Measurements from ENCODE around the gene PNLIPRP3.

Gene PNLIPRP3

DNA sequence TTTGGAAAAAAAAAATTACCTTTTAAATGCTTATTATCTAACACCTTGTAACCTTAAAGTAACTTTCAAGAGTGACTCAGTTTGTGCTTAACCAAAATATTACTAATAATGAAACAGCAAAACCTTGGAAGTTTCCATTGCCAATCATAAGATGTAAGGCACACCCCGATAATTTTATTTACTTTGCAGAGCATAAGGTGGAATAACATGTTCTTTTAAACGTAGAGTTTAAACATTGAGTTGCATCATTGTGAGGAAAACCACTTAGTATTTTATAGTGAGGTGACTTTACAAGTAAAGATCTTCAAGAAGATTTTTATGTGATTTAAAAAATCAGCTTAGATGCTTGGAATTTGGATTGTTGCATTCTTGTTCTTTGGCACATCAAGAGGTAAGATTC lies at the start of gene PNLIPRP3:
PNLIPRP3 (plus strand) TSS at position 177 of the 400 bp plus-strand sequence; CDS start at position 343, 166 bp downstream.
- POLR2A ChIA-PET = no interaction called here
- Histone ChIP-seq H3K27ac (ENCODE audit: extremely low read depth, low read depth, low read length) (no peak within 1 kb of the TSS), H3K4me3 (ENCODE audit: low read depth, low read length) (no peak within 1 kb of the TSS), H3K36me3 (ENCODE audit: control insufficient read depth in 2 of 2, insufficient read depth in 1 of 2, low read length in 2 of 2) (no peaks in the 10 kb centered on the region), H3K4me1 (ENCODE audit: control insufficient read depth, insufficient read depth, low read length) (no peaks in the 10 kb centered on the region), H3K9me3 (ENCODE audit: control insufficient read depth, insufficient read depth, low read depth, low read length) (no peaks in the 10 kb centered on the region)
- CTCF ChIA-PET = interaction anchor here (0.7 to 1.5 kb wide), 2 partner anchors 16 kb away, joined by 3 to 4 read pairs; no protein-coding TSS in a partner anchor
- TF ChIP-seq KLF16 (tag by site-specific recombination; IDR thresholded peaks at IDR 0.05) (no peak), IKZF3 (tag by site-specific recombination; IDR thresholded peaks at IDR 0.05) (no peak), ZNF76 (tag by site-specific recombination; IDR thresholded peaks at IDR 0.05; ENCODE audit: borderline replicate concordance, low read depth) (no peak), ZNF140 (tag by site-specific recombination; IDR thresholded peaks at IDR 0.05) (no peak)
- TF ChIP-seq, protein P1, sequence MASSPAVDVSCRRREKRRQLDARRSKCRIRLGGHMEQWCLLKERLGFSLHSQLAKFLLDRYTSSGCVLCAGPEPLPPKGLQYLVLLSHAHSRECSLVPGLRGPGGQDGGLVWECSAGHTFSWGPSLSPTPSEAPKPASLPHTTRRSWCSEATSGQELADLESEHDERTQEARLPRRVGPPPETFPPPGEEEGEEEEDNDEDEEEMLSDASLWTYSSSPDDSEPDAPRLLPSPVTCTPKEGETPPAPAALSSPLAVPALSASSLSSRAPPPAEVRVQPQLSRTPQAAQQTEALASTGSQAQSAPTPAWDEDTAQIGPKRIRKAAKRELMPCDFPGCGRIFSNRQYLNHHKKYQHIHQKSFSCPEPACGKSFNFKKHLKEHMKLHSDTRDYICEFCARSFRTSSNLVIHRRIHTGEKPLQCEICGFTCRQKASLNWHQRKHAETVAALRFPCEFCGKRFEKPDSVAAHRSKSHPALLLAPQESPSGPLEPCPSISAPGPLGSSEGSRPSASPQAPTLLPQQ (tag by site-specific recombination; IDR thresholded peaks at IDR 0.05) = no peak

DNA sequence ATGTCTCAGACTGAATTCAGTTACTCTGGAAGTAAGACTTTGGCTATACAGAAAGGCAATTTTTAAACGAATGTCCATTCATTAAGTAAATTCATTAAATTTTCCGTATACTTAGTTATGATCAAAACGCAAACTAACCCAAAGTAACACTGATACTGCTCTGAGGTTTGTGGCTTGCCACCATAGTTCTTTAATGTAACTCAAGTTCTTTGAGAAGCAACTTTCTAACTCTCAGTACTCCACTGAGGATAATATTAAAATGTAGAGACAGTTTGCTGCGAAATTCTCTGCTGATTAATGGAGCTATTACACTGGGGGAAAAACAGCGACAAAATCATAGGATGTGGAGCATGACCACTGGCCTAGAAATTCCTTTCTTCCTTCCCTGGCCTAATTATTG lies 45.4 kb upstream of the PNLIPRP3 start:
- Histone ChIP-seq H3K27ac (ENCODE audit: extremely low read depth, low read depth, low read length) (no peak overlapping the region), H3K9me3 (ENCODE audit: control insufficient read depth, insufficient read depth, low read depth, low read length) (no peaks in the 10 kb centered on the region), H3K4me3 (ENCODE audit: low read depth, low read length) (no peak overlapping the region), H3K36me3 (ENCODE audit: control insufficient read depth in 2 of 2, insufficient read depth in 1 of 2, low read length in 2 of 2) (no peaks in the 10 kb centered on the region), H3K4me1 (ENCODE audit: control insufficient read depth, insufficient read depth, low read length) (no peaks in the 10 kb centered on the region)
- POLR2A ChIA-PET = no interaction called here
- CTCF ChIA-PET = interaction anchor here (0.7 to 4.3 kb wide), 2 partner anchors 9 to 675 kb away, joined by 3 to 33 read pairs; no protein-coding TSS in a partner anchor
- no peak for TF ChIP-seq RBAK (tag by site-specific recombination; IDR thresholded peaks at IDR 0.05)
- TF ChIP-seq ZNF654 (tag by site-specific recombination; IDR thresholded peaks at IDR 0.05; ENCODE audit: low read depth) = no peak
- no peak for TF ChIP-seq ZNF302 (tag by site-specific recombination; IDR thresholded peaks at IDR 0.05; ENCODE audit: low read depth)
- TF ChIP-seq, protein P2, sequence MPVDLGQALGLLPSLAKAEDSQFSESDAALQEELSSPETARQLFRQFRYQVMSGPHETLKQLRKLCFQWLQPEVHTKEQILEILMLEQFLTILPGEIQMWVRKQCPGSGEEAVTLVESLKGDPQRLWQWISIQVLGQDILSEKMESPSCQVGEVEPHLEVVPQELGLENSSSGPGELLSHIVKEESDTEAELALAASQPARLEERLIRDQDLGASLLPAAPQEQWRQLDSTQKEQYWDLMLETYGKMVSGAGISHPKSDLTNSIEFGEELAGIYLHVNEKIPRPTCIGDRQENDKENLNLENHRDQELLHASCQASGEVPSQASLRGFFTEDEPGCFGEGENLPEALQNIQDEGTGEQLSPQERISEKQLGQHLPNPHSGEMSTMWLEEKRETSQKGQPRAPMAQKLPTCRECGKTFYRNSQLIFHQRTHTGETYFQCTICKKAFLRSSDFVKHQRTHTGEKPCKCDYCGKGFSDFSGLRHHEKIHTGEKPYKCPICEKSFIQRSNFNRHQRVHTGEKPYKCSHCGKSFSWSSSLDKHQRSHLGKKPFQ (tag by site-specific recombination; IDR thresholded peaks at IDR 0.05) = no peak
- TF ChIP-seq ZNF521 (tag by site-specific recombination; IDR thresholded peaks at IDR 0.05) = no peak
- no peak for TF ChIP-seq YY2 (tag by site-specific recombination; IDR thresholded peaks at IDR 0.05)
- TF ChIP-seq, protein P3, sequence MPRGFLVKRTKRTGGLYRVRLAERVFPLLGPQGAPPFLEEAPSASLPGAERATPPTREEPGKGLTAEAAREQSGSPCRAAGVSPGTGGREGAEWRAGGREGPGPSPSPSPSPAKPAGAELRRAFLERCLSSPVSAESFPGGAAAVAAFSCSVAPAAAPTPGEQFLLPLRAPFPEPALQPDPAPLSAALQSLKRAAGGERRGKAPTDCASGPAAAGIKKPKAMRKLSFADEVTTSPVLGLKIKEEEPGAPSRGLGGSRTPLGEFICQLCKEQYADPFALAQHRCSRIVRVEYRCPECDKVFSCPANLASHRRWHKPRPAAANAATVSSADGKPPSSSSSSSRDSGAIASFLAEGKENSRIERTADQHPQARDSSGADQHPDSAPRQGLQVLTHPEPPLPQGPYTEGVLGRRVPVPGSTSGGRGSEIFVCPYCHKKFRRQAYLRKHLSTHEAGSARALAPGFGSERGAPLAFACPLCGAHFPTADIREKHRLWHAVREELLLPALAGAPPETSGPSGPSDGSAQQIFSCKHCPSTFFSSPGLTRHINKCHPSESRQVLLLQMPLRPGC (tag by site-specific recombination; IDR thresholded peaks at IDR 0.05) = no peak
- TF ChIP-seq REST (tag by site-specific recombination; IDR thresholded peaks at IDR 0.05) = no peak
- TF ChIP-seq ZNF530 (tag by site-specific recombination; IDR thresholded peaks at IDR 0.05; ENCODE audit: low read depth) = no peak
- no peak for TF ChIP-seq ZFP3 (tag by site-specific recombination; IDR thresholded peaks at IDR 0.05; ENCODE audit: low read depth)
- TF ChIP-seq ZNF623 (tag by site-specific recombination; IDR thresholded peaks at IDR 0.05) = no peak
